ENCODE data around the gene DSC3. TPM values are rescaled to one million over a fixed set of nuclear protein-coding genes. Genes with fewer than 3 reads are reported as not detected.

The DSC3 gene
- 0.03 TPM for total RNA-seq

- no peak for DNase-seq (ENCODE audit: low spot score)
Measured at GRCh38 chr18:31042406-31043181, at the start of gene DSC3. TSS of gene DSC3 (minus strand) at chr18:31042742. CDS start at chr18:31042660, 82 bp downstream.

- no peak for DNase-seq (ENCODE audit: low spot score)
Measured at GRCh38 chr18:31091350-31091749, 48.8 kb upstream of the DSC3 start.

DNA sequence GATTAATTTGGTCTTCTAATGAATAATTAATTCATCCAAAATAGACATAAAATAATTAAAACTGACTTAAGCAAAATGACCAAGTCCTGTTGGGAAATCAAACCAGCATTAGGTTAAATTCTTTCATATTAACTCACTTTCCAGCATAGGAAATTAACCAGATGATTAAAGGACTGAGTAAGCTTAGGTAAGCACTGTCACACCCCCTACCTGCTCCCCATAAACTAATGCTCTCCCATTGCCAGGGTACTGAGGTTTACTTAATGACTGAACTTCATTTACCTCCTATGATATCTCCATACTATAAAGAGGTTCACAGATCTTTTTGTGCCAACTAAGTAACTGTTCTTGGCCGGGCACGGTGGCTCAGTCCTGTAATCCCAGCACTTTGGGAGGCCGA is 46.0 kb upstream of the DSC3 start:
- DNase-seq (ENCODE audit: low spot score), result no peak

DNA sequence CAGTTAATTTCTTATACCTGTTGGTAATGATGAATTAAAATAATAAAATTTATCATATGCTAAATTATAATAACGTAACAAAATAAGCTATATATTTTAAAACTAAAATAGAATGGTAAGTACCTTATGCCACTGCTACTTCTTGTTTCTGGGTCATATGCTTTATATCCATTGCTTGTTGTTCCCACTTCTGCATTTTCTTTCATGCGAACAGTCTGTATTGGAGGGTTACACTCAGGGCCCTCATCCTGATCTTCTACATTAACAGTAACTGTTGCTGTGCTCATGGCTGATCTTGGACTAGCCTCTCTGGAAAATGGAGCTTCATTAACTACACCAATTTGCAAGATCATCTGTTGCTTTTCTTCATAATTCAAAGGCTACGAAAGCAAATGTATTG is 37.4 kb upstream of the DSC3 start:
- DNase-seq (ENCODE audit: low spot score), result no peak

DNA sequence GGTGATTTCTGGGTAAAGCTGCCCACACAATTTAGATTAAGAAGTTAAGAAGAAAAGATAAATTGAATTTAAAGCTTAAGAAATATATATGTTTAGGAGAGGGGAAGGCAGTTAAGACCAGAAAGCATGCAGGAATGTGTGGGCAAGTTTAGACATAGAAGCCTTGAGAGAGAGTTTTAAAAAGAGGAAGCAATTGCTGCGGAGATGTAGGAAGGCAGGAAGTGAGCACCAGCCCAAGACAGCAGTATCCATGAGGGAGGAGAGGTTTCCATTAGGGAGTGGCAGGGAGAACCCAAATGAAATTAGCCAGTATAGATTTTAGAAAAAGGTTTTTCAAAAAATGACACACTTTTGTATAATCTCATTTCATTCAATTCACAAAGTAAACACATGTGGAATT is 35.3 kb upstream of the DSC3 start:
- no peak for DNase-seq (ENCODE audit: low spot score)

DNA sequence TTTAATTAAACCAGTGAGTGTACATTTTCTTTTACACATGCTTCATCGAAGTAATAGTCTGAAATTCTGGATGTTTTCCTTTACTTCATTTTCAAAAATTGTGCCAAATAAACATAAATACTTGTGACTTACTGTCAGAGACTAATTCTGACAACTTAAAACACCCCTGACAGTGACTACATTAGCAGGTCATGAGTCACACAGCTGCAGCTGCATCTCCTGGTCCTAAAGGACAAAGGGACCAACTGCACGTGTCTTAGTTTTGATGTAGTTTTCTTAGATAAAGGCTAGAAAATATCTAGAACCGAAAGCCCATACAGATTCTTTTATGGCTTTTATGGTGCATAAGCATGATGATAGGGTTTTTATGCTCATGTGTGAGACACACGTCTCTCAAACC is 29.6 kb upstream of the DSC3 start:
- DNase-seq (ENCODE audit: low spot score), result no peak

GRCh38 chr18:31070206-31070605 is 27.7 kb upstream of the DSC3 start:
- no peak for DNase-seq (ENCODE audit: low spot score)

DNA sequence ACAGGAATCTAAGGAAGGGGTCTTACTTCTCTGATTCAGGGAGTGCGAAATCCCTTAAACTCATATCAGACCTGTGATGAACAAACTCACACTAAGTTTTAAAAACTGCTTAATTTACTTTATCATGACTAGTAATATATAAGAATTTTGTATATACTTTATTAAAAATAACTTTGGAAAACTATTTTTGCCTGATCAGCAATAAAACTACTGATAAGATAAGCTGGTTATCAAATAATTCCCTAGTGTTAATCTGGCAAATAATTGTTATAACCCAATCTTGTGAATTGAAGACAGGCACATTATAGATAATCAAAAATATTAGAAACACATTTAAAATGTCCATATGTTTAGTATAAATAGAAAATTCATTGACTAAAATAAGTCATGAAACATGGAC is 23.7 kb upstream of the DSC3 start:
- no peak for DNase-seq (ENCODE audit: low spot score)

DNA sequence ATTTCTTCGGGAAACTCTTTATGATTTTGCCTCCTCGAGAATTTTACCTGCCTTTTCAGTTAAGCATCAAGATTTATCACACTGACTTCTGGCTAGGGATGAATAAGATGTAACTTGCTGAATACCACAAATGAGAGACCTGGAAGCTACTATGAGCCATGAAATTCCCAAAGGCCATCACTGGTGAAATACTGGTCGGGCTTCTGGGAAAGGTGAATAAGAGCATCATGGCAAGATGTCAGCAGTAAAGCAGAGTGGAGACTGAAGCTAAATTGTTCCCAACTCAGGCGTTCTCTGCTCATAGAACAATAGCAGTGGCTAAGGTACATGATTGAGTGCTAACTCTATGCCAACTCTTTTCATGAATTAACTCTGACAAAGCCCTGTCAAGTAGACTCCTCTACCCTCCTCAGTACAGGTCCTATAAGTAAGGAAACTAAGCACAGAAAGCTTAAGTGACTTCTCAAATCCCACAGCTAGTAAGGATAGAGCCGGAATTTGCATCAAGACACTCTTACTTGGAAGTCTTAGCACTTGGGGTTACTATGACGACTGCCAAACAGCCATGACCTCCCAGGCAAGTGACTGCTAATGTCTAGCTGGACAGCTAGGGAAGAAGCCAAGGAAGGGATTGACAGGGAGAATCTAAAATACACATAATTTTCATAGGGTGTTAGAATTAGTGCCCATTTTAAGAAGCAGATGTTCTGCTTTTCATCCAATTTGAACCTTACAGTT is 22.7 kb upstream of the DSC3 start:
- DNase-seq (ENCODE audit: low spot score), result no peak

GRCh38 chr18:31064130-31064529 is 21.6 kb upstream of the DSC3 start:
- no peak for DNase-seq (ENCODE audit: low spot score)

DNA sequence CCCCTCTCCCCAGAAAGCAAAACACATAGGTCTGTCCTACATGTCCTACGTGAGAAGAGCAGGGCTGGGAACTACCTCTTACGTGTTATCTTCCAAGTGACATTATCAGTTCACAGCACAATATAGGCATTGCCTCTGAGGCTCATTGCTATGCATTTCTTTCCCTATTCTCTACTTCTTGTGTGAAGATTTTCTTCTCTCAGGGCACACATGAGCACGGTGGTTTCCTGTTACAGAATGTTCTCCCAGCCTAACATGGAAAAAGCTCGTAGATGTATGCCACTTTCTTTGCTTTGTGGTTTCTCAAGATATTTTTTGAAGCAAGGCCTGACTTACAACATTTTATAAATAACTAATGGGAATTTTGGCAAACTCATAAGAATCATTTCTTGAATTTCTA is 19.4 kb upstream of the DSC3 start:
- DNase-seq (ENCODE audit: low spot score), result no peak

DNA sequence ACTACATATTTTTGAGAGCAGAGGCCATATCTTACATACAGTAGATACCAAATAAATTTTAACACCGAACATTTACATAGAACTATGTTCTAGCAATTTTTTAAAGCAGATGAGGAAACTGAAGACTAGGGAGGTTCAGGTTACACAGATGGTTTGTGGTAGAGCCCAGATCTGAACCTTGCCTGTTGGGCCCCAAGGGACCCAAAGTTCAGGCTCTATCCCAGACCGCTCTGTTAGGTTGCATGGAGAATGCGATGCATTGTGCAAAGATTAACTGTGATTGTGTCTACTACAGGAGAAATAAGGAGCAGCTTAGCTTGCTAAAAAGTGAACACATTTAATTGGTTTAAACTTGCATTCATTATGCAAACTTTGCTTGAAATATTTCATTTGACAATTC is 16.4 kb upstream of the DSC3 start:
- no peak for DNase-seq (ENCODE audit: low spot score)

DNA sequence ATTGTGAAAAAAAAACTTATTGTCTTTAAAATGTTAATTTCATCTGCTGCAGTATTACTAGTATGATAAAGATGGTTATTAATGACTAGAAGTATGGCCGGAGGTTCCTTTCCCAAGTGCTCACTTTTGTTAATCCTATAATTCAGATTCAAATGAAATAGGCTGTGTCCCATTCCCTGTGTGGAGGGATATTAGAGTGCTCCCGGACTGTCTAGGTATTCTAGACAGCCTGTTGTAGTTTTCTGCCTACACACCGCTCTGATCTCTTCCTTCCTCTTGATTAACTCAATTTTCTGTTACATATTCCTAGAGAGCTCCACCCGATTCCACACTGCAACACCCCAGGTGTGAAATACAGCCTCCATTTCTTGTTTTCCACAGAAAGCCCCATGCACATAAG is 15.4 kb upstream of the DSC3 start:
- DNase-seq (ENCODE audit: low spot score), result no peak

GRCh38 chr18:31057051-31057450 is 14.5 kb upstream of the DSC3 start:
- no peak for DNase-seq (ENCODE audit: low spot score)

- DNase-seq (ENCODE audit: low spot score), result no peak
Measured at GRCh38 chr18:31056296-31056695, 13.8 kb upstream of the DSC3 start.

GRCh38 chr18:31050635-31051034 is 8.1 kb upstream of the DSC3 start:
- DNase-seq (ENCODE audit: low spot score), result no peak

DNA sequence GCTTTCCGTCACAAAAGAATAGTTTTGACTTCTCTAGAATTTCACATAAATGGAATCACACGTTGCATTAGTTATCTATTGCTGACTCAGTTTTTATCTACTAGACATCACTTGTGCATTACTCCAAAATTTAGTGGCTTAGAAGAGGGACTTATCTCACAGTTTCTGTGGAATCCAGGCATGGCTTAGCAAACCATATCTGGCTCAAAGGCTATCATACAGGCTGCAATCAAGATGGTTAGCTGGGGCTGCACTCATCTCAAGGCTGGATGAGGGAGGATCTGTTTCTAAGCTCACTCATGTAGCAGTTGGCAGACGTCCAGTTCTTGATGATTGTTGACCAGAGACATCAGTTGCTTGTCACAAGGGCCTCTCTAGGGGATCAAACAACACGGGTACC is 6.6 kb upstream of the DSC3 start:
- no peak for DNase-seq (ENCODE audit: low spot score)

GRCh38 chr18:31048216-31048615 is 5.7 kb upstream of the DSC3 start:
- no peak for DNase-seq (ENCODE audit: low spot score)

DNA sequence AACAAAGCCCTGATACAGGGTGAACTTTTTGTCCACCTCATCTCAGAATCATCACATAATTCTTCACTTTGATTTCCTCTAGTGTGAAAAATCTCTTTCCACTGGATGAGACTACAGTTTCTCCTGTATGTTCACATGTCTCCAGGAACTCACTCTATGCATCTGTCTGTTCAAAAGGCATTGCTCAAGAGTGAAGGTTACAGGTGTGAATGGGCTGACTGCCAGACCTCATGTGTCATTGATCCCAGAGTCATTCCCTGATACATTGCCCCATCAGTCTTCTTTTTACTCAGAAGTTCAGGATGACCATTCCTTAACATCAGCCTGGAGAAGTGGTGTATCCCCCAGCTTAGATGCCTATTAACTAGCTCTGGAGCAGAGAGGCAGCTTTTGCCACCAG is 4.4 kb upstream of the DSC3 start:
- peak; percentile 28 for DNase-seq (ENCODE audit: low spot score)

GRCh38 chr18:31045599-31045998 is 3.1 kb upstream of the DSC3 start:
- DNase-seq (ENCODE audit: low spot score), result no peak

- no peak for DNase-seq (ENCODE audit: low spot score)
Measured at GRCh38 chr18:31044926-31045325, 2.4 kb upstream of the DSC3 start.

- DNase-seq (ENCODE audit: low spot score), result no peak
Measured at GRCh38 chr18:31043709-31044108, 1.2 kb upstream of the DSC3 start.

GRCh38 chr18:31042084-31042405 is 497 bp downstream of the DSC3 start:
- no peak for DNase-seq (ENCODE audit: low spot score)
